HG02884 (cell line): ENCODE data around the gene CERS6.

Source experiments
- ATAC-seq: cut with Tn5 transposase; IDR thresholded peaks from one replicate; pipeline ENCODE4 v1.9.1; 2021; ENCODE audit warnings: mild to moderate bottlenecking, moderate library complexity; ENCODE audit not compliant: unreplicated experiment

Gene CERS6

DNA sequence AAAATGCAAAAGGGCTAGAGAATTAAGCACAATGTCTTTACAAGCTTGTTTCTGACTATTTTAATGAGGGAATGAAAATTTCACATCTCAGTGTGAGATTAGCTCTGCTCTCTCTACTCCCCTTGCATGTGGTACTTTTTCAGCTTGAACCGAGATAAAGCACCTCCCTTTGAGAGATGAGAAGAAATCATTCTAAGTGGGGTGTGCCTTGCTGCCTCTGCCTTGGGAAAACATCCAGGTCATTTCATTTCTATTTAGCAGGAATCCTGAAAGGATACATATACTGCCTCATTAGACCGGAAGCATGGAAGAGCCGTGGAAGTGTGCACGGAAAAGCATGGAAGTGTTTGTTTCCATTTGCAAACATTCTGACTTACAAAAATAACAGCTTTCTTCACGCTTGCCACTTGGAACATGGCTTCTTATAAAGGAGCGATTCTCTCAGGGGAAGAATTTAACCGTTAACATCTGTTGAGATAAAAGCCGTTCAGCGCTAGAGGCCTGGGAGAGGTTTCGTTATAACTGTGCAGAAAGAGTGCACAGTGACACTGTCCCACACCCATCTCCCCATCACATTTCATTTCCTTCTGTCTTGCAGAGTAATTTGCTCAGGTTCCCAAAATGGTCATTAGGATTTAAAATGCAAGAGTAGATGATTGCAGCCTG, 363.1 kb downstream of the CERS6 start:
- no peak for ATAC-seq

DNA sequence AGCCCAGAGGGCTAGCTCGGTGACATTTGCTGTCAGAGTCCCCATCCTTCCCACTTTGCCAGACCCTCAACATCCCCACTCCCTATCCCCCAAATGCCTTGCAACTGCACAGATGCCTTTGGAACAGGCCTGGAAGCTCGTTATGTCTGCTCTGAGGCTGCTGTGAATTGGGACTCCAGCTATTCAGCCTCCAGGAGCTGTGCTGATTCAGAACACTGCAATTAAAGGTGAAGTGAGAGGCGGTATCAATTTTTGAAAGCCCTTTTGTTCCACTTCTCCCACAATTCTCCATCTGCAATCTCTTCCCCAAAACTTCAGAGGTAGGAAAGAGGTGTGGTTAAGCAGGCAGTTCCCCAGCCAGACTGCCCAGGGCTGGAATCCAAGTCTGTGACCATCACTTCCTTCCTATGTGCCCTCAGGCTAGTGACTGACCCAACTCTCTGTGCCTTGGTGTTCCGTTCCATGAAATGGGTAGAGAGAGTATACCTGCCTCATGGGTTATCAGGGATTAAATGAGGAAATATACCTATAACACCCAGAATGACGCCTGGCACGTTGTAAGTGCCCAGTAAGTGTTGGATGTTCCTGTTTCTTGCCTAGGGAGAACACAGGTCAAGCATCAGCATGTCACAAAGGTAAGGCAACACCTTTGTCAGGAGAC, 363.9 kb downstream of the CERS6 start:
- no peak for ATAC-seq

- no peak for ATAC-seq
Observed at GRCh38 chr2:168821577-168821976, 365.5 kb downstream of the CERS6 start.

- ATAC-seq, result no peak
Observed at GRCh38 chr2:168821992-168822391, 365.9 kb downstream of the CERS6 start.
